ENCODE results near the gene DNAJB1. TPM values are rescaled to one million over a fixed set of nuclear protein-coding genes. Genes with fewer than 3 reads are reported as not detected.
"Not testable (repeated sequence)": the region's sequence is repeated elsewhere in the genome, so short reads cannot be mapped to it uniquely, and the experiment has no call there.

Gene DNAJB1
- total RNA-seq, 1 donor from 2014 or later, result 113 TPM

- no peaks in the 10 kb centered on the region for H3K27me3 Mint-ChIP-seq (ENCODE audit: low read depth)
- no peak overlapping the region for H3K27ac Mint-ChIP-seq
- H3K4me1 Mint-ChIP-seq (ENCODE audit: low read depth), result peaks cover 13% of the 10 kb centered on the region
- no peak overlapping the region for H3K4me3 Mint-ChIP-seq (ENCODE audit: low read depth)
- H3K9me3 Mint-ChIP-seq, result no peaks in the 10 kb centered on the region
- DNase-seq (ENCODE audit: low spot score), result no peak
- peaks cover 8% of the 10 kb centered on the region for H3K36me3 Mint-ChIP-seq (ENCODE audit: low read depth)
- intact Hi-C loops (cut with micrococcal nuclease), result no loop called here
These were observed 41.9 kb upstream of the DNAJB1 start for GRCh38 chr19:14559916-14560775.

GRCh38 chr19:14558370-14559066 is 40.3 kb upstream of the DNAJB1 start:
- H3K27me3 Mint-ChIP-seq (ENCODE audit: low read depth), result no peaks in the 10 kb centered on the region
- no peaks in the 10 kb centered on the region for H3K36me3 Mint-ChIP-seq (ENCODE audit: low read depth)
- peaks cover 10% of the 10 kb centered on the region for H3K4me1 Mint-ChIP-seq (ENCODE audit: low read depth)
- H3K4me3 Mint-ChIP-seq (ENCODE audit: low read depth), result no peak overlapping the region
- no peak overlapping the region for H3K27ac Mint-ChIP-seq
- no peak for DNase-seq (ENCODE audit: low spot score)
- intact Hi-C loops (cut with micrococcal nuclease), result no loop called here
- H3K9me3 Mint-ChIP-seq, result no peaks in the 10 kb centered on the region

- H3K27me3 Mint-ChIP-seq (ENCODE audit: low read depth), result no peaks in the 10 kb centered on the region
- H3K27ac Mint-ChIP-seq, result peak overlapping the region; percentile 40
- peak; percentile 55 for DNase-seq (ENCODE audit: low spot score)
- peaks cover 12% of the 10 kb centered on the region for H3K4me1 Mint-ChIP-seq (ENCODE audit: low read depth)
- H3K9me3 Mint-ChIP-seq, result no peaks in the 10 kb centered on the region
- H3K36me3 Mint-ChIP-seq (ENCODE audit: low read depth), result peaks cover 4% of the 10 kb centered on the region
- no peak overlapping the region for H3K4me3 Mint-ChIP-seq (ENCODE audit: low read depth)
- intact Hi-C loops (cut with micrococcal nuclease), result no loop called here
These were observed 38.5 kb upstream of the DNAJB1 start for GRCh38 chr19:14556662-14557188.

- Mint-ChIP-seq H3K27me3 (ENCODE audit: low read depth) (no peaks in the 10 kb centered on the region), H3K27ac (peak overlapping the region; percentile 40), H3K36me3 (ENCODE audit: low read depth) (peaks cover 4% of the 10 kb centered on the region), H3K9me3 (no peaks in the 10 kb centered on the region), H3K4me3 (ENCODE audit: low read depth) (no peak overlapping the region), H3K4me1 (ENCODE audit: low read depth) (peaks cover 16% of the 10 kb centered on the region)
- intact Hi-C loops (cut with micrococcal nuclease), result no loop called here
- DNase-seq (ENCODE audit: low spot score), result no peak
These were observed 37.9 kb upstream of the DNAJB1 start for GRCh38 chr19:14555918-14556661.

GRCh38 chr19:14554382-14554812 is 36.2 kb upstream of the DNAJB1 start:
- DNase-seq (ENCODE audit: low spot score), result no peak
- Mint-ChIP-seq H3K4me1 (ENCODE audit: low read depth) (peaks cover 25% of the 10 kb centered on the region), H3K27me3 (ENCODE audit: low read depth) (no peaks in the 10 kb centered on the region), H3K9me3 (no peaks in the 10 kb centered on the region), H3K27ac (no peak overlapping the region), H3K4me3 (ENCODE audit: low read depth) (no peak overlapping the region), H3K36me3 (ENCODE audit: low read depth) (peaks cover 8% of the 10 kb centered on the region)
- intact Hi-C loops (cut with micrococcal nuclease), result no loop called here

GRCh38 chr19:14553939-14554243 is 35.7 kb upstream of the DNAJB1 start:
- Mint-ChIP-seq H3K27me3 (ENCODE audit: low read depth) (no peaks in the 10 kb centered on the region), H3K4me1 (ENCODE audit: low read depth) (peaks cover 25% of the 10 kb centered on the region), H3K9me3 (no peaks in the 10 kb centered on the region), H3K27ac (no peak overlapping the region), H3K36me3 (ENCODE audit: low read depth) (peaks cover 8% of the 10 kb centered on the region), H3K4me3 (ENCODE audit: low read depth) (no peak overlapping the region)
- intact Hi-C loops (cut with micrococcal nuclease), result no loop called here
- DNase-seq (ENCODE audit: low spot score), result no peak

- H3K4me1 Mint-ChIP-seq (ENCODE audit: low read depth), result peaks cover 25% of the 10 kb centered on the region
- H3K27ac Mint-ChIP-seq, result no peak overlapping the region
These were observed 35.1 kb upstream of the DNAJB1 start for GRCh38 chr19:14553042-14553938.

GRCh38 chr19:14552006-14552360 is 33.8 kb upstream of the DNAJB1 start:
- H3K9me3 Mint-ChIP-seq; DNase-seq (ENCODE audit: low spot score); intact Hi-C loops (cut with micrococcal nuclease); H3K27ac Mint-ChIP-seq; H3K4me3 Mint-ChIP-seq (ENCODE audit: low read depth); H3K27me3 Mint-ChIP-seq (ENCODE audit: low read depth): not testable (repeated sequence)
- H3K4me1 Mint-ChIP-seq (ENCODE audit: low read depth), result peaks cover 25% of the 10 kb centered on the region
- H3K36me3 Mint-ChIP-seq (ENCODE audit: low read depth), result peaks cover 15% of the 10 kb centered on the region

More at GRCh38 chr19:14553042-14553938, 35.1 kb upstream of the DNAJB1 start:
- no peaks in the 10 kb centered on the region for H3K27me3 Mint-ChIP-seq (ENCODE audit: low read depth)
- DNase-seq (ENCODE audit: low spot score), result no peak
- no peak overlapping the region for H3K4me3 Mint-ChIP-seq (ENCODE audit: low read depth)
- H3K36me3 Mint-ChIP-seq (ENCODE audit: low read depth), result peaks cover 13% of the 10 kb centered on the region
- no peaks in the 10 kb centered on the region for H3K9me3 Mint-ChIP-seq
- intact Hi-C loops (cut with micrococcal nuclease), result no loop called here

- Mint-ChIP-seq H3K36me3 (ENCODE audit: low read depth) (peaks cover 15% of the 10 kb centered on the region), H3K4me1 (ENCODE audit: low read depth) (peaks cover 21% of the 10 kb centered on the region), H3K27ac (peak overlapping the region; percentile 72)
- intact Hi-C loops (cut with micrococcal nuclease); H3K4me3 Mint-ChIP-seq (ENCODE audit: low read depth); H3K27me3 Mint-ChIP-seq (ENCODE audit: low read depth); H3K9me3 Mint-ChIP-seq: not testable (repeated sequence)
- DNase-seq (ENCODE audit: low spot score), result peak; percentile 66
These were observed 33.2 kb upstream of the DNAJB1 start for GRCh38 chr19:14551134-14552005.

- H3K4me3 Mint-ChIP-seq (ENCODE audit: low read depth), result no peak overlapping the region
- H3K9me3 Mint-ChIP-seq, result no peaks in the 10 kb centered on the region
- H3K27ac Mint-ChIP-seq, result no peak overlapping the region
- intact Hi-C loops (cut with micrococcal nuclease), result no loop called here
- peaks cover 16% of the 10 kb centered on the region for H3K4me1 Mint-ChIP-seq (ENCODE audit: low read depth)
- H3K36me3 Mint-ChIP-seq (ENCODE audit: low read depth), result peaks cover 15% of the 10 kb centered on the region
- DNase-seq (ENCODE audit: low spot score), result no peak
- no peaks in the 10 kb centered on the region for H3K27me3 Mint-ChIP-seq (ENCODE audit: low read depth)
These were observed 32.1 kb upstream of the DNAJB1 start for GRCh38 chr19:14550201-14550754.

- intact Hi-C loops (cut with micrococcal nuclease), result no loop called here
- no peak for DNase-seq (ENCODE audit: low spot score)
- Mint-ChIP-seq H3K27ac (no peak overlapping the region), H3K4me1 (ENCODE audit: low read depth) (peaks cover 10% of the 10 kb centered on the region), H3K36me3 (ENCODE audit: low read depth) (peaks cover 14% of the 10 kb centered on the region), H3K4me3 (ENCODE audit: low read depth) (no peak overlapping the region), H3K9me3 (no peaks in the 10 kb centered on the region), H3K27me3 (ENCODE audit: low read depth) (no peaks in the 10 kb centered on the region)
These were observed 27.5 kb upstream of the DNAJB1 start for GRCh38 chr19:14545716-14546082.

All from activated T-helper 2 cell treated with anti-CD3 and anti-CD28 coated beads, Interferon-gamma antibody, Interleukin-2, Interleukin-4, amounts not matched to agents 10 μg/mL and 5 μg/mL and 100 μg/mL, durations not matched to agents 14 hours and 24 hours and 36 hours (primary cell).